Loucy (cell line): ENCODE data around the gene PGRMC2.

Experiments
- H2AFZ ChIP-seq: fragments of 200-600 bp; sonication (generic); 2 replicates; pipeline ENCODE4 v1.6.0; 2016; ENCODE audit warnings: antibody characterized with exemption, mild to moderate bottlenecking, low read length, moderate library complexity
- H3F3A ChIP-seq: fragments of 200-600 bp; 2 replicates; pipeline ENCODE4 v1.6.0; 2016; ENCODE audit warnings: antibody characterized with exemption, low read depth, mild to moderate bottlenecking
- H3K27me3 ChIP-seq: fragments of 200-600 bp; sonication (generic); 2 replicates; pipeline ENCODE4 v1.6.1; 2014; ENCODE audit warnings: low read length, mild to moderate bottlenecking; ENCODE audit not compliant: insufficient read depth, poor library complexity, severe bottlenecking
- H3K36me3 ChIP-seq: fragments of 200-600 bp; sonication (generic); 2 replicates; pipeline ENCODE4 v1.6.1; 2016; ENCODE audit warnings: low read length; ENCODE audit not compliant: insufficient read depth
- H3K4me1 ChIP-seq: fragments of 200-600 bp; sonication (generic); 2 replicates; pipeline ENCODE4 v1.5.1; 2014; ENCODE audit warnings: low read length, mild to moderate bottlenecking; ENCODE audit not compliant: insufficient read depth, poor library complexity, severe bottlenecking
- H3K4me2 ChIP-seq: fragments of 200-600 bp; sonication (generic); 2 replicates; pipeline ENCODE4 v1.6.0; 2014; ENCODE audit warnings: antibody characterized with exemption, low read length, low read depth, mild to moderate bottlenecking; ENCODE audit not compliant: poor library complexity, severe bottlenecking
- H3K4me3 ChIP-seq: fragments of 200-600 bp; sonication (generic); 2 replicates; pipeline ENCODE4 v1.5.1; 2014; ENCODE audit warnings: low read length, mild to moderate bottlenecking, mixed read lengths; ENCODE audit not compliant: poor library complexity, severe bottlenecking
- H3K79me2 ChIP-seq: fragments of 200-600 bp; sonication (generic); 2 replicates; pipeline ENCODE4 v1.6.1; 2014; ENCODE audit warnings: low read length; ENCODE audit not compliant: insufficient read depth
- H3K9ac ChIP-seq: fragments of 200-600 bp; sonication (generic); 2 replicates; pipeline ENCODE4 v1.6.0; 2014; ENCODE audit warnings: mild to moderate bottlenecking, low read depth, low read length, moderate library complexity; ENCODE audit not compliant: poor library complexity, severe bottlenecking
- H3K9me2 ChIP-seq: fragments of 200-600 bp; sonication (generic); replicated peaks from 2 replicates; pipeline ENCODE4 v1.6.1; 2016; ENCODE audit warnings: low read depth, low read length, mixed read lengths
- H3K9me3 ChIP-seq: fragments of 200-600 bp; sonication (generic); 2 replicates; pipeline ENCODE4 v1.6.1; 2014; ENCODE audit warnings: mild to moderate bottlenecking, antibody characterized with exemption, low read length, low read depth; ENCODE audit not compliant: insufficient read depth
- H4K20me1 ChIP-seq: fragments of 200-600 bp; sonication (generic); 2 replicates; pipeline ENCODE4 v1.6.0; 2014; ENCODE audit warnings: antibody characterized with exemption, low read length, mild to moderate bottlenecking; ENCODE audit not compliant: insufficient read depth, poor library complexity, severe bottlenecking
- EZH2phosphoT487 ChIP-seq: fragments of 200-600 bp; IDR thresholded peaks from 2 replicates; pipeline ENCODE4 v1.6.1; 2018; ENCODE audit warnings: antibody characterized with exemption, mild to moderate bottlenecking, moderate library complexity, borderline replicate concordance
- TF ChIP-seq, protein P1 (sequence below): fragments of 200-600 bp; sonication (generic); conservative IDR thresholded peaks from 2 replicates; pipeline ENCODE4 v1.5.1; 2014; ENCODE audit warnings: mild to moderate bottlenecking, antibody characterized with exemption, low read length

Gene PGRMC2

DNA sequence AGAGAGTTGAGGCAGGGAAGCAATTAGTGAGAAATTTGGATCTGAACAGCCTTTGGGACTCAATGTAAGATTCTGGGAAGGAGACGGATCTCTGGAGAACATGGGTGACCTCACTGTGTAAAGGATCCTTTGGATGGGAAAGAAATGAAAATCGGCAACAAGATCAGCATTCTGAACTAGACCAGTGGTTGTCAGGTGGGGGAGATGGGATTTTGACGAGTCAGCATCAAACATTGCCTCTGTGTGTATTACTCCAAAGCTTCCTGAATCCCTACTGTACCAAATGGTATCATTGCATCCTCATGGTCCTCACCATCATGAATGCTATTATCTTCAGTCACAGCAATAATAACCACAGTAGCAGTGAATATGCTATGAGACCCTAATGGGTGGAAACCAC, 52.8 kb downstream of the PGRMC2 start:
- H4K20me1 ChIP-seq: no peaks in the 10 kb centered on the region
- H3K79me2 ChIP-seq: no peaks in the 10 kb centered on the region

DNA sequence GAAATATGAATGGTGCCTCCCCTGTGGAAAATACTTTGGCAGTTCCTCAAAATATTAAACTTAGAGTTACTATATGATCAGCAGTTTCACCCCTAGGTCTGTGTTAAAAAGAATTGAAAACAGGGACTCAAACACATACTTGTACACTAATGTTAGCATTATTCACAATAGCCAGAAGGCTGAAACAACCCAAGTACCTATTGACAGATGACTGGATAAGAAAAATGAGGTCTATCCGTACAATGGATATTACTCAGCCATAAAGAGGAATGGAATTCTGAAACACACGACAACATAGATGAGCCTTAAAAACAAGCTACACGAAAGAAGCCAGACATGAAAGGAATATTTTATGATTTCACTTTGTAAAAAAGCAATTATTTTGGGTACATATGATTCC, 54.9 kb downstream of the PGRMC2 start:
- Histone ChIP-seq H3K36me3 (no peaks in the 10 kb centered on the region), H3K79me2 (no peaks in the 10 kb centered on the region), H2AFZ (no peak overlapping the region), H3K4me1 (no peaks in the 10 kb centered on the region), H3K4me3 (no peak overlapping the region), H4K20me1 (no peaks in the 10 kb centered on the region), H3K9ac (no peak overlapping the region), H3K9me3 (no peaks in the 10 kb centered on the region), H3F3A (no peaks in the 10 kb centered on the region), H3K9me2 (no peaks in the 10 kb centered on the region), H3K4me2 (no peak overlapping the region), H3K27me3 (no peaks in the 10 kb centered on the region)
- TF ChIP-seq, protein P1, sequence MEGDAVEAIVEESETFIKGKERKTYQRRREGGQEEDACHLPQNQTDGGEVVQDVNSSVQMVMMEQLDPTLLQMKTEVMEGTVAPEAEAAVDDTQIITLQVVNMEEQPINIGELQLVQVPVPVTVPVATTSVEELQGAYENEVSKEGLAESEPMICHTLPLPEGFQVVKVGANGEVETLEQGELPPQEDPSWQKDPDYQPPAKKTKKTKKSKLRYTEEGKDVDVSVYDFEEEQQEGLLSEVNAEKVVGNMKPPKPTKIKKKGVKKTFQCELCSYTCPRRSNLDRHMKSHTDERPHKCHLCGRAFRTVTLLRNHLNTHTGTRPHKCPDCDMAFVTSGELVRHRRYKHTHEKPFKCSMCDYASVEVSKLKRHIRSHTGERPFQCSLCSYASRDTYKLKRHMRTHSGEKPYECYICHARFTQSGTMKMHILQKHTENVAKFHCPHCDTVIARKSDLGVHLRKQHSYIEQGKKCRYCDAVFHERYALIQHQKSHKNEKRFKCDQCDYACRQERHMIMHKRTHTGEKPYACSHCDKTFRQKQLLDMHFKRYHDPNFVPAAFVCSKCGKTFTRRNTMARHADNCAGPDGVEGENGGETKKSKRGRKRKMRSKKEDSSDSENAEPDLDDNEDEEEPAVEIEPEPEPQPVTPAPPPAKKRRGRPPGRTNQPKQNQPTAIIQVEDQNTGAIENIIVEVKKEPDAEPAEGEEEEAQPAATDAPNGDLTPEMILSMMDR: no peak

More for the DNA sequence above, 52.8 kb downstream of the PGRMC2 start:
- Histone ChIP-seq H3K4me1 (no peaks in the 10 kb centered on the region), H3K36me3 (no peaks in the 10 kb centered on the region), H3K9me3 (no peaks in the 10 kb centered on the region), H3K4me2 (no peak overlapping the region), H3K4me3 (no peak overlapping the region), H3K9me2 (no peaks in the 10 kb centered on the region), H3K9ac (no peak overlapping the region), H3F3A (no peaks in the 10 kb centered on the region), H3K27me3 (no peaks in the 10 kb centered on the region), H2AFZ (no peak overlapping the region)
- no peak for TF ChIP-seq EZH2phosphoT487
- TF ChIP-seq, protein P1: no peak

DNA sequence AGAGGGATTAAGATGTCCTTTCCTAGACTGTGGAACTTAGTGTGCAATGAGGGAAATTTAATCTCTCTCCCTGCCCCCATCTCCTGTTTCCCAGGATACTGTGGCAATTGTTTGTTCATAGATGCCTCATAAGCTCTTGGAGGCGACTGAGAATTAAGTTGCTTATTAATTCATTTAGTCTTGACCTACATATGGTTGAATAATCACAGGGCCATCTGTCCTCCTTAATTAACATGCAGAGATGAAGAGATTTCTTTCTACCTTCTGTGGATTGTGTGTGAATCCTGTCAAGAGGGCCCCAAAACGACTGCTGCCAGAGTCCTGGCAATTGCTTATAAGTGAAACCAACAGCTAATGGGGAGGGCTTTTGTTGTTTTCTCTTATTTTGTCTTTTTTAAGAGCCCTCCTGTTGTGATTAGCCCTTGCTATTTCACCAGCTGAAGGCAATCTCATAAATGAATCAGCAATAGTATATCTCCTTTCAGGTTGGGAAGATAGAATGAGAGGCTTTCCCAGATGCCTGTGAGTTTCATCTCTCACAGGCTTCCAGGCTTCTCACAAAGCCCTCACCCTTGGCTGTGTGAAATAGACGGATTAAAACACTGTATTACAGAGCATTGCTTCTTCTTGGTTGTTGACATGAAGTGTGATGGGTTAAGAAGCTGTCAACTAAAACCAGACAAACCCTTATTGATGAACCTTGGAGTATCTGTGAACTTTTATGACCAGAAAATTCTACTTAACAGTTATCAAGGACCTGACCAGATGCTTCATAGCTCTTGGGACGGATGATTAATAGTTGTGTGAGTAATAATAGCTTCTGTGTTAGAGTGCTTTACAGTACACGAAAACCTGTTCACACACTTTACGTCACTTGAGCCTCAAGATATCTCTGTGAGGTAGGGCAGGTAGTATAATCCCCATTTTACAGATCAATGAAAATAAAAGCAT, 58.5 kb downstream of the PGRMC2 start:
- H3K36me3 ChIP-seq: no peaks in the 10 kb centered on the region
- no peaks in the 10 kb centered on the region for H4K20me1 ChIP-seq
- no peaks in the 10 kb centered on the region for H3K79me2 ChIP-seq
- no peaks in the 10 kb centered on the region for H3K4me1 ChIP-seq
- no peak overlapping the region for H2AFZ ChIP-seq
- TF ChIP-seq EZH2phosphoT487: no peak
- H3K4me2 ChIP-seq: no peak overlapping the region
- no peak overlapping the region for H3K9ac ChIP-seq
- no peaks in the 10 kb centered on the region for H3F3A ChIP-seq
- no peaks in the 10 kb centered on the region for H3K9me3 ChIP-seq
- no peaks in the 10 kb centered on the region for H3K9me2 ChIP-seq
- H3K4me3 ChIP-seq: no peak overlapping the region
- no peaks in the 10 kb centered on the region for H3K27me3 ChIP-seq
